H1 (cell line): ENCODE data around the gene CEL. TPM values are rescaled to one million over a fixed set of nuclear protein-coding genes. Genes with fewer than 3 reads are reported as not detected.

Experiments
- CTCF ChIA-PET: fragments of 300-600 bp; sonication (Branson Sonifier 250); formaldehyde crosslinking; loops from one replicate; lab custom pipeline; 2021; ENCODE audit not compliant: partially characterized antibody; lab: Charles Lee
- POLR2A ChIA-PET: fragments of 300-600 bp; sonication (Branson Sonifier 250); formaldehyde crosslinking; loops from one replicate; lab custom pipeline; 2021; ENCODE audit warnings: inconsistent platforms; ENCODE audit not compliant: partially characterized antibody; lab: Charles Lee
- DNase-seq, 2 experiments: peaks; one replicate each; pipeline versions ENCODE4 v3.0.0 to v3.0.0-alpha.2; 2010 to 2022; ENCODE audit warnings: low spot score in 2 of 2, low read depth in 1 of 2, mixed read lengths in 1 of 2
- FAIRE-seq: peaks from 2 replicates; lab custom pipeline; 2011; peaks lifted over from hg19 to GRCh38; lab: Jason Lieb, UNC
- H2AFZ ChIP-seq: 2 replicates; pipeline ENCODE4 v1.8.1; 2012; ENCODE audit warnings: low read length, inconsistent platforms
- H2AK5ac ChIP-seq: 2 replicates; pipeline ENCODE4 v1.6.1; 2013; ENCODE audit warnings: low read depth, low read length
- H2BK120ac ChIP-seq: replicated peaks from 2 replicates; pipeline ENCODE3; 2013; ENCODE audit warnings: low read depth, low read length, inconsistent platforms
- H2BK12ac ChIP-seq: 2 replicates; pipeline ENCODE4 v1.6.1; 2013; ENCODE audit warnings: low read depth, low read length
- H2BK15ac ChIP-seq: 2 replicates; pipeline ENCODE4 v1.6.1; 2013; ENCODE audit warnings: low read length
- H2BK20ac ChIP-seq: 2 replicates; pipeline ENCODE4 v1.6.1; 2013; ENCODE audit warnings: low read length
- H2BK5ac ChIP-seq: 2 replicates; pipeline ENCODE4 v1.6.1; 2013; ENCODE audit warnings: low read depth, low read length
- H3K14ac ChIP-seq: 2 replicates; pipeline ENCODE4 v1.6.1; 2013; ENCODE audit warnings: inconsistent platforms; ENCODE audit not compliant: insufficient read length
- H3K18ac ChIP-seq: 2 replicates; pipeline ENCODE4 v1.6.1; 2013; ENCODE audit warnings: low read length; ENCODE audit errors: extremely low read depth
- H3K23ac ChIP-seq: 2 replicates; pipeline ENCODE4 v1.6.1; 2013; ENCODE audit warnings: inconsistent platforms; ENCODE audit not compliant: insufficient read length
- H3K23me2 ChIP-seq: 2 replicates; pipeline ENCODE4 v1.6.1; 2013; ENCODE audit warnings: low read depth, low read length
- H3K27ac ChIP-seq: 2 replicates; pipeline ENCODE4 v1.6.1; 2011; ENCODE audit warnings: low read depth, low read length, inconsistent platforms
- H3K27me3 ChIP-seq, 4 experiments: replicated peaks in 1 of 4; 1 replicate in 1 of 4; 2 replicates in 3 of 4; pipeline versions ENCODE4 v1.6.1 to v1.8.1; 2011 to 2013; ENCODE audit warnings: low read length in 3 of 4, mild to moderate bottlenecking in 3 of 4, inconsistent platforms in 2 of 4, mixed read lengths in 2 of 4, moderate library complexity in 1 of 4; ENCODE audit not compliant: control insufficient read depth in 3 of 4, insufficient read depth in 3 of 4; ENCODE audit errors: extremely low read depth in 1 of 4
- H3K36me3 ChIP-seq, 4 experiments: 2 replicates each; pipeline versions ENCODE4 v1.6.1 to v1.8.1; 2011 to 2013; ENCODE audit warnings: mild to moderate bottlenecking in 4 of 4, low read length in 3 of 4, moderate library complexity in 2 of 4, control low read depth in 1 of 4, inconsistent platforms in 1 of 4; ENCODE audit not compliant: insufficient read depth in 4 of 4, control insufficient read depth in 2 of 4
- H3K4ac ChIP-seq: replicated peaks from 2 replicates; pipeline ENCODE3; 2013; ENCODE audit warnings: low read length, low read depth, mixed read lengths, inconsistent platforms; ENCODE audit not compliant: insufficient read length
- H3K4me1 ChIP-seq, 4 experiments: replicated peaks in 1 of 4; 1 replicate in 1 of 4; 2 replicates in 3 of 4; pipeline versions ENCODE4 v1.6.1 to v1.8.1; 2011 to 2013; ENCODE audit warnings: low read length in 3 of 4, inconsistent platforms in 2 of 4, mixed read lengths in 1 of 4; ENCODE audit not compliant: insufficient read depth in 4 of 4, control insufficient read depth in 3 of 4
- H3K4me2 ChIP-seq, 2 experiments: 2 replicates each; pipeline versions ENCODE4 v1.6.1 to v1.8.1; 2011 to 2013; ENCODE audit warnings: low read depth in 2 of 2, low read length in 2 of 2, control low read depth in 1 of 2, inconsistent platforms in 1 of 2, mild to moderate bottlenecking in 1 of 2; ENCODE audit not compliant: insufficient read depth in 1 of 2
- H3K4me3 ChIP-seq, 4 experiments: fragments of 200-600, 300-600 bp in 1 of 4; sonication (generic), shearing (Covaris generic), sonication (Bioruptor Twin) in 1 of 4; 2 replicates each; pipeline versions ENCODE4 v1.5.1 to v1.8.1; 2011 to 2016; ENCODE audit warnings: low read length in 4 of 4, low read depth in 3 of 4, control low read depth in 2 of 4, inconsistent platforms in 2 of 4, mild to moderate bottlenecking in 2 of 4, mixed read lengths in 1 of 4, moderate library complexity in 1 of 4; ENCODE audit not compliant: insufficient read depth in 2 of 4; ENCODE audit errors: extremely low read depth in 1 of 4
- H3K56ac ChIP-seq: replicated peaks from 2 replicates; pipeline ENCODE3; 2013; ENCODE audit warnings: low read depth, mild to moderate bottlenecking, mixed read lengths, low read length, inconsistent platforms; ENCODE audit not compliant: insufficient read length
- H3K79me1 ChIP-seq: 2 replicates; pipeline ENCODE4 v1.6.1; 2013; ENCODE audit warnings: low read depth, low read length, control low read depth
- H3K79me2 ChIP-seq, 2 experiments: 2 replicates each; pipeline versions ENCODE4 v1.6.1 to v1.8.1; 2012 to 2013; ENCODE audit warnings: low read length in 2 of 2, mild to moderate bottlenecking in 2 of 2, inconsistent platforms in 1 of 2; ENCODE audit not compliant: insufficient read depth in 2 of 2, control insufficient read depth in 1 of 2
- H3K9ac ChIP-seq, 4 experiments: replicated peaks in 1 of 4; 1 replicate in 1 of 4; 2 replicates in 3 of 4; pipeline versions ENCODE4 v1.6.1 to v1.8.1; 2011 to 2013; ENCODE audit warnings: low read depth in 3 of 4, low read length in 3 of 4, control low read depth in 2 of 4, mild to moderate bottlenecking in 2 of 4, moderate library complexity in 2 of 4, inconsistent platforms in 1 of 4; ENCODE audit errors: extremely low read depth in 1 of 4
- H3K9me3 ChIP-seq, 2 experiments: 2 replicates each; pipeline versions ENCODE4 v1.6.1 to v1.8.1; 2012 to 2013; ENCODE audit warnings: mild to moderate bottlenecking in 2 of 2, moderate library complexity in 2 of 2, control low read depth in 1 of 2, inconsistent platforms in 1 of 2, low read depth in 1 of 2, low read length in 1 of 2, mixed read lengths in 1 of 2; ENCODE audit not compliant: insufficient read depth in 2 of 2
- H4K20me1 ChIP-seq, 2 experiments: replicated peaks in 1 of 2; 2 replicates each; pipeline versions ENCODE3 to v1.8.1; 2011 to 2013; ENCODE audit warnings: inconsistent platforms in 2 of 2, low read length in 2 of 2, mild to moderate bottlenecking in 1 of 2; ENCODE audit not compliant: insufficient read depth in 2 of 2, control insufficient read depth in 1 of 2
- H4K5ac ChIP-seq: 2 replicates; pipeline ENCODE4 v1.6.1; 2013; ENCODE audit warnings: low read length, low read depth, mixed read lengths, inconsistent platforms; ENCODE audit not compliant: insufficient read length
- H4K8ac ChIP-seq: 2 replicates; pipeline ENCODE4 v1.8.0; 2013; ENCODE audit warnings: mild to moderate bottlenecking, moderate library complexity, low read length, inconsistent platforms; ENCODE audit not compliant: insufficient read depth; ENCODE audit errors: extremely low read depth
- H4K91ac ChIP-seq: replicated peaks from 2 replicates; pipeline ENCODE3; 2013; ENCODE audit warnings: low read length, mixed read lengths, inconsistent platforms; ENCODE audit not compliant: insufficient read length
- CHD1 ChIP-seq: IDR thresholded peaks from 2 replicates; pipeline ENCODE4 v1.6.1; 2012; ENCODE audit warnings: low read depth, low read length, improper control_type of control experiment
- CTBP2 ChIP-seq: IDR thresholded peaks from 2 replicates; pipeline ENCODE4 v1.7.0; 2011; ENCODE audit warnings: borderline replicate concordance, mild to moderate bottlenecking, moderate library complexity, mixed read lengths, low read length; ENCODE audit not compliant: insufficient read depth, insufficient read length
- JUN ChIP-seq: IDR thresholded peaks from 2 replicates; pipeline ENCODE4 v1.6.1; 2011; ENCODE audit warnings: low read depth, mild to moderate bottlenecking, improper control_type of control experiment, low read length
- NANOG ChIP-seq: IDR thresholded peaks from 2 replicates; pipeline ENCODE4 v1.6.1; 2011; ENCODE audit warnings: low read length, low read depth, mild to moderate bottlenecking, inconsistent platforms; ENCODE audit not compliant: insufficient read depth, poor library complexity, severe bottlenecking
- SP1 ChIP-seq: IDR thresholded peaks from 2 replicates; pipeline ENCODE4 v1.6.1; 2011; ENCODE audit warnings: low read depth, low read length
- SP2 ChIP-seq: IDR thresholded peaks from 2 replicates; pipeline ENCODE4 v1.6.1; 2012; ENCODE audit warnings: mild to moderate bottlenecking, low read length, inconsistent platforms
- SP4 ChIP-seq: IDR thresholded peaks from 2 replicates; pipeline ENCODE4 v1.6.1; 2012; ENCODE audit warnings: low read length, inconsistent platforms
- TAF1 ChIP-seq: IDR thresholded peaks from 2 replicates; pipeline ENCODE4 v1.6.1; 2011; ENCODE audit warnings: mild to moderate bottlenecking, low read depth, low read length
- WGBS, 2 experiments: shearing (Covaris generic) in 1 of 2; methylation state at CpG; one replicate each; pipeline versions ENCODE4 v1.1.6 to v1.1.7; 2013 to 2015; ENCODE audit warnings: low lambda C conversion rate in 2 of 2, mixed read lengths in 2 of 2, inconsistent platforms in 1 of 2, low coverage in 1 of 2, missing lambda C conversion rate in 1 of 2; ENCODE audit not compliant: insufficient replicate concordance in 2 of 2, insufficient coverage in 1 of 2, insufficient read length in 1 of 2; ENCODE audit errors: extremely low coverage in 1 of 2, missing lambda C conversion rate in 1 of 2; 5-methylcytosine and 5-hydroxymethylcytosine counted together
- polyA plus RNA-seq, 7 experiments: library from polyadenylated mRNA; depleted of rRNA in 3 of 7; stranded (reverse) in 5 of 7; unstranded in 2 of 7; fragments of >200 nt in 5 of 7; fragments of 200-250 nt in 2 of 7; gene quantifications; 1 replicate in 5 of 7; 2 replicates in 1 of 7; 4 replicates in 1 of 7; pipeline versions ENCODE4 v1.2.1 to v1.2.3, GENCODE V29; 2011 to 2013; ENCODE audit warnings: missing spikeins in 2 of 7, mixed read lengths in 2 of 7
- total RNA-seq: library from RNA; stranded (reverse); fragmentation: NEBNext Ultra II Directional; extraction: Animal tissue kit (Norgen Biotek cat#: 25700); gene quantifications from 2 replicates; pipeline ENCODE4 v1.2.1, GENCODE V29; 2021
- TF ChIP-seq, protein P1 (sequence below): IDR thresholded peaks from 2 replicates; pipeline ENCODE4 v1.6.1; 2012; ENCODE audit warnings: inconsistent platforms
- TF ChIP-seq, protein P2 (sequence below): IDR thresholded peaks from 2 replicates; pipeline ENCODE4 v1.6.1; 2012; ENCODE audit warnings: inconsistent platforms

Gene CEL
- total and polyA plus RNA-seq, 2 of the 8 experiments (the other 6 are each of a cell fraction or from before 2014, with no cell fraction given) = 1.8 to 3.4 TPM

DNA sequence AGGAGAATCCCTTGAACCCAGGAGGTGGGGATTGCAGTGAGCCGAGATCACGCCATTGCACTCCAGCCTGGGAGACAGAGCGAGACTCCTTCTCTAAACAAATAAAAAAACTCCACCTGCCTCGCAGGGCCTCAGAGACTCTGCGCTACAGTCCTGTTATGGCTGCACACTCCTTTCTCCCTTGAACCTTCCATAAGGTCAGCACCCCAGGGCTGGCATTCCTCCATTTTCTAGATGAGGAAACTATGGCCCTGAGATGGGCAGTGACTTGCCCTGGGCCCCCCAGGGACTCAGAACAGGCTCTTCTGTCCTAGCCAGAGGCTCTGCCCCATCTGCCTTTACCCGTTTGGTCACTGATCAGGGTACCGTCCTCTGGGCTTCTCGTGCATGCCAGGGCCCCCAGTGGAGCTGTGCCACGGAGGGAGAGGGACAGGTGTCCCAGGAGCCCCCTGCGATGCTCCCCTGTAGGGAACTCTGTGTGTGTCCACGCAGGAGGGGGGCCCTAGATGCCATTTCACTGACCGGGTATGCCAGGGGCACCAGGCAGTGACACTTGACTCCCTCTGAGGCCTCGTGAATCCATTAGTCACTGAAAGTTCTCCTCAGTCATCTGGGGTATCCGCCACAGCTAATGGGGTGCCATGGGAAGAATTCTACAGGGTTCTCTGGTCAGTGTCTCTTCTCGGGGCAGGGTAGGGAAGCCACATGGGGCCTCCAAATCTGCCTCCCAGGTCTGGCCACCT lies 43.1 kb downstream of the CEL start:
- H3K36me3 ChIP-seq = peaks cover 2 to 17% (median 5%) of the 10 kb centered on the region in 4 experiments; a peak in 7 of 8 replicates
- H2AFZ ChIP-seq = no peak overlapping the region
- H3K4me2 ChIP-seq = no peak overlapping the region
- no peak overlapping the region for H2BK20ac ChIP-seq
- H3K4me1 ChIP-seq = peaks cover 0 to 8% (median 3%) of the 10 kb centered on the region in 4 experiments; a peak in 3 of 7 replicates
- no peak overlapping the region for H2BK15ac ChIP-seq
- 79% methylated on average over 15 of the region's 15 CpGs; no CpG with 5 or more reads in 1 of the 2 experiments for WGBS, 2 experiments
- H3K4me3 ChIP-seq = no peak overlapping the region
- H4K91ac ChIP-seq = no peak overlapping the region
- no peaks in the 10 kb centered on the region for H3K9me3 ChIP-seq
- H4K5ac ChIP-seq = no peak overlapping the region
- H2AK5ac ChIP-seq = no peak overlapping the region
- no peaks in the 10 kb centered on the region for H3K79me1 ChIP-seq
- FAIRE-seq (no peak), DNase-seq (no peak)
- no peak overlapping the region for H2BK120ac ChIP-seq
- H3K23me2 ChIP-seq = no peaks in the 10 kb centered on the region
- no peak overlapping the region for H2BK5ac ChIP-seq
- TF ChIP-seq JUN (no peak), CTBP2 (no peak), TAF1 (no peak), SP2 (no peak), SP1 (no peak), CHD1 (no peak), NANOG (no peak), SP4 (no peak)
- TF ChIP-seq, protein P1, sequence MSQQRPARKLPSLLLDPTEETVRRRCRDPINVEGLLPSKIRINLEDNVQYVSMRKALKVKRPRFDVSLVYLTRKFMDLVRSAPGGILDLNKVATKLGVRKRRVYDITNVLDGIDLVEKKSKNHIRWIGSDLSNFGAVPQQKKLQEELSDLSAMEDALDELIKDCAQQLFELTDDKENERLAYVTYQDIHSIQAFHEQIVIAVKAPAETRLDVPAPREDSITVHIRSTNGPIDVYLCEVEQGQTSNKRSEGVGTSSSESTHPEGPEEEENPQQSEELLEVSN = no peak
- TF ChIP-seq, protein P2, sequence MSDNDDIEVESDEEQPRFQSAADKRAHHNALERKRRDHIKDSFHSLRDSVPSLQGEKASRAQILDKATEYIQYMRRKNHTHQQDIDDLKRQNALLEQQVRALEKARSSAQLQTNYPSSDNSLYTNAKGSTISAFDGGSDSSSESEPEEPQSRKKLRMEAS = no peak
- no peak overlapping the region for H3K27ac ChIP-seq
- peak overlapping the region; percentile 79; the same call in 1 of the 2 replicates for H4K8ac ChIP-seq
- H3K4ac ChIP-seq = no peak overlapping the region
- no peaks in the 10 kb centered on the region for H3K27me3 ChIP-seq
- H3K9ac ChIP-seq = no peak overlapping the region
- ChIA-PET CTCF (interaction anchor here (1.0 to 19.3 kb wide), 6 partner anchors 10 to 74 kb away, joined by 3 to 337 read pairs (median 24); no protein-coding TSS in a partner anchor), POLR2A (no interaction called here)
- no peak overlapping the region for H3K14ac ChIP-seq
- no peaks in the 10 kb centered on the region for H3K79me2 ChIP-seq
- peaks cover 0 to 12% of the 10 kb centered on the region in 2 experiments for H4K20me1 ChIP-seq
- H3K18ac ChIP-seq = no peak overlapping the region
- no peak overlapping the region for H3K56ac ChIP-seq
- H2BK12ac ChIP-seq = no peak overlapping the region
- no peak overlapping the region for H3K23ac ChIP-seq
